Muscle of arm (tissue), 12 donors: ENCODE measurements around the gene SBF1. TPM values are rescaled to one million over a fixed set of nuclear protein-coding genes. Genes with fewer than 3 reads are reported as not detected.

ENCODE experiments used
- DNase-seq: peaks from one replicate; pipeline ENCODE4 v3.0.0-alpha.2; 2013
- polyA plus RNA-seq, 12 donors: library from polyadenylated mRNA; unstranded; fragments of 120-200 nt; gene quantifications; one replicate each; pipeline ENCODE4 v1.2.1, GENCODE V29; 2013; ENCODE audit not compliant: insufficient read length in 12 of 12

The SBF1 gene
- polyA plus RNA-seq, 12 donors: 28.1 to 48.3 (median 35.0) TPM; not detected in 1

- DNase-seq: no peak
Measured at GRCh38 chr22:50486561-50487289, 11.9 kb upstream of the SBF1 start, which contains the start of gene MIOX. MIOX (plus strand) TSS chr22:50486859; CDS start chr22:50486898, 39 bp downstream.

DNA sequence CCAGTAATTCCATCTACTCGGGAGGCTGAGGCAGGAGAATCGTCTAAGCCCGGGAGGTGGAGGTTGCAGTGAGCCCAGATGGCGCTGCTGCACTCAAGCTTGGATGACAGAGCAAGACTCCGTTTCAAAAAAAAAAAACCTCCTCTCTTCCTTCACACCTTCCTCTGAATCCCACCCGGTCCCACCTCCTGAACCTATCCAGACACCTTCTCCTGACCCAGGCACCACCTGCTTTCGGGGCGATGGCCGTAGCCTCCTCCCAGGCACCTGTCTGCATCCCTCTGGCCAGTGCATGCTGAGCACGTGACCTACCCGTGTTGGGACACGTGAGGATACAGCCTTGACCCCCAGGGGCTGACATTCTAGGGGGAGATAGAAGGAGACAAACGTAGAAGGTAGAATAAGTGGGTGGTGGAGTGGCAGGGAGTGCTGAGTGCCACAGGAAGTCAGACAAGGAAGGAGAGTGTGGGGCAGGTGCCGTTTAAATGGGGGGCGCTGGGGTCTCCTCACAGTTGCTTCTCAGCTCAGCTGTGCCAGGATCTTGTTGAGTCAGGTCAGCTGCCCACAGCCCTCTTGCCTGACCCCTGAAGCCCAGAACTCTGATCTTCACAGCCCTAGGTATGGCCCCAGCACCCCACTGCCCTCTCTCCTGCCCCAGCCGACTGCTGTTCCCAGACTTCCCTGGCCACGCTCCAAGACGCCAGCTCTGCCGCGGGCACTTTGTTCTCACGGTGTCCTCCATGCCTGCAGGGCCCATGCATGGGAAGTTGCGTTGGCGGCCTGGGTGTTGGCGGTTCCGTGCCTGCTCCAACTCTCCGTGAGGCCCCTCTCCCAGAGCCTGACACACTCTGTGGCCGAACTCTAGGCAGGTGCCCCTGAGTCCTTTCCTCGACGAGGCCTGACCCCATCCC lies 10.6 kb upstream of the SBF1 start:
- DNase-seq: no peak

- no peak for DNase-seq
Measured at GRCh38 chr22:50483977-50484853, 9.4 kb upstream of the SBF1 start.

GRCh38 chr22:50483556-50483955 lies 8.7 kb upstream of the SBF1 start:
- no peak for DNase-seq

GRCh38 chr22:50483106-50483505 lies 8.3 kb upstream of the SBF1 start:
- DNase-seq: no peak

- no peak for DNase-seq
Measured at GRCh38 chr22:50482107-50483074, 7.6 kb upstream of the SBF1 start.

DNA sequence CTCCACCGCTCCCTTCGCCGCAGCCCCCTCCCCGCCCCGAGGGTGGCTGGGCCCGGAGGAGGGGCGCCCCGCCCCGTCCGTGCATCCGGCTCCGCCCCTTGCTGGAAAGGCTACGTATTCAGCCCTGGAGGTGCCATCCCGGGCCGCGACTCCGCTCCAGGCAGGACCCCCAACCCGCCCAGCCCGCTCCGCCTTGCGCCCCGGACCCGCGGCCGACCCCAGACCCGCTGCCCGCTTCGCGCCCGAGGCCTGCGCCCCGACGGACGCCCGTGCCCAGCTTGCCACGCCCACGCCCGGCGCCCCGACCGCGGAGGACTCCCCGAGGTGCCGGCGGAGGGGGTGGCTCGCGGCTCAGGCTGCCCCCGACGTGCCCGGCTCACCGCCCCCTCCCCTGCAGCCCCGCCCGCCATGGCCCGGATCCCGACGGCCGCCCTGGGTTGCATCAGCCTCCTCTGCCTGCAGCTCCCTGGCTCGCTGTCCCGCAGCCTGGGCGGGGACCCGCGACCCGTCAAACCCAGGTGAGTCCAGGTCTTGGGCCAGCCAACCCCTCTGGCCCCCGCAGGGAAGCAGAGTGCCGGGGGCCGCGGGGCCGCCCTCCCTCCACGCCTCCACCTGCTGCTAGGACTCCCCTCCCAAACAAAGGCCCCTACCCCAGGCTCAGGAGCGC lies 6.7 kb upstream of the SBF1 start, which contains the start of gene ADM2:
Gene ADM2, plus strand, starts transcription at position 104 of the 667 bp plus-strand sequence. Its CDS starts 305 bp downstream, at position 409.
- no peak for DNase-seq

- no peak for DNase-seq
Measured at GRCh38 chr22:50481045-50481439, 6.2 kb upstream of the SBF1 start.

DNA sequence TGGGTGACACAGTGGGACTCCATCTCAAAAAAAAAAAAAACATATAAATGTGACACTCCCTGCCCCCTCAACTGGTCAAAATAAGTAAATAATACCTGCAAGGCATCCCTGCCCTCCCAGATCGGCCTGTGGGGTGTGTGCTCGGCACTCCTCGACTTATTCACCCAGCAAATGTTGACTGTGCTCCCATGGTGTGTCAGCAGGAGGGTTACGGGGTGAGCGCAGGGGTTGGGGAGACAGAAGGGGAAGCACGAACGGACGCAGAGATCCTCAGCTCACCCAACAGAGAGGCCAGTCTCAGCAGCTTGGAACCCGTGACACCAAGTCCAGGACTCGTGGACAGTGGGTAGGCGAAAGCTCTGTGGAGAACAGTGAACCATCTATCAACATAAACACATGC lies 4.9 kb upstream of the SBF1 start:
- no peak for DNase-seq

DNA sequence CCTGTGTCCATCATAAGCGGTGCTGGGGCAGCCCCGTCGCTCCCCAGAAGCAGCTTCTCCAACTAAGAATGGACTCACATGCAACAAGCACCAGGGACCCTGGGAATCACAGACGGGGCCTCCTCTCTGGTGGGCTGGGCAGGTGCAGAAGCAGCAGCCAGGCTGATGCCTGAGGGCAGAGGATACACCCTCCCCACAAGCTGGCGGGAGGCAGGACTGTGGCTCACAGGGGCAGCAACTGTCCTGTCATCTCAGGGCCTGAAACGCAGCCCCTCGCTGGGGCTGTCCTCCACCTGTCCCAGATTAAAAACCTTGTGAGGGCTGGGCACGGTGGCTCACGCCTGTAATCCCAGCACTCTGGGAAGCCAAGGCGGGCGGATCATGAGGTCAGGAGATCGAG lies 3.1 kb upstream of the SBF1 start:
- no peak for DNase-seq

GRCh38 chr22:50476868-50477267 lies 2.0 kb upstream of the SBF1 start:
- DNase-seq: no peak

DNA sequence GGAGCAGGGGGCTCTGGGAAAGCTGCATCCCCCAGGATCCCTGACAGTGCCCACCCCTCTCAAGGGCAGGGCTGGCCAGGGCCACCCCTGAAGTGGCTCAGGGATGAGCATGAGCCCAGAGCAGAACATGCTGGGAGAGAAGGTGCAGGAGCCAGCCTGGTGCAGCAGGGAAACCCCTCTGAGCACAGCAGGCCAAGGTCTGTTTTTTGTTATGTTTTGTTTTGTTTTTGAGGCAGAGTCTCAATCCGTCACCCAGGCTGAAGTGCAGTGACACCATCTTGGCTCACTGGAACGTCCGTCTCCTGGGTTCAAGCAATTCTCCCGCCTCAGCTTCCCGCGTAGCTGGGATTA lies 792 bp upstream of the SBF1 start:
- DNase-seq: no peak

DNA sequence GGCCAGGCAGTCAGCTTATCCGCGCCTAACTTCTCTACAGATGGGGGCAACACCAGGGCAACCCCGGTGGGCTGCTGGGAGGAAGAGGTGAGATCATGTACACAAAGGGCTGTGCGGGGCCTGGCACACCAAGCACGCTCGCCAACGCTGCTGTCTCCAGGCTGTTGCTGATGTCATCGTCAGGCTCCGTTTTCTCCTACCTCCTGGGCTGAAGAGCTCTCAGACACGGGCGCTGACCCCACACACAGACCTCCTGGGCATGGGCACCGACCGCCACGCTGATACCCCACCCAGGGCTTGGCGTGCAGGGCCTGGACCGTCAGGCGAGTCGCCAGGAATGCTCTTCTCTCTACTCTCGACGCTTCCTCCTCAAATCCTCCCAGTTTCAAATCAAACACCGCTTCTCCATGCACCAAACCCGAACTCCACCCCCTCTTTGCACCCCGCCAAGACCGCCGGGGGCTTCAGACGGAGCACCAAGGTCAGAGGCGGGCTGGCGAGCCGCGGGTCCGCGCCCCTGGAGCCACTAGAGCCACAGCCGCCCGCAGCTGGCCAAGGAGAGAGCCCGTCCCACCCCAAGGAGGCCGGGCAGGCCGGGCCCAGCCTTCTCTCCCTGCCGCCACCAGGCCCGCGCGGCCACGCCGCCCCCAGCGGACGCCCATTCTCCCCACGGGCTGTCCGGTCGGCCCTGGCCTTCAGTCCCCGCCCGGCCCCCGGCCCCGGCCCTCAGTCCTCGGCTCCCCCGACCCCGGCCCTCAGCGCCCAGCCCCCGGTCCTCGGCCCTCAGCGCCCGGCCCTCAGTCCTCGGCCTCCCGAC lies 772 bp downstream of the SBF1 start:
- DNase-seq: no peak

- DNase-seq: no peak
Measured at GRCh38 chr22:50473088-50473487, 1.7 kb downstream of the SBF1 start.

- no peak for DNase-seq
Measured at GRCh38 chr22:50471962-50472361, 2.9 kb downstream of the SBF1 start.

GRCh38 chr22:50471197-50471847 lies 3.5 kb downstream of the SBF1 start:
- DNase-seq: no peak

DNA sequence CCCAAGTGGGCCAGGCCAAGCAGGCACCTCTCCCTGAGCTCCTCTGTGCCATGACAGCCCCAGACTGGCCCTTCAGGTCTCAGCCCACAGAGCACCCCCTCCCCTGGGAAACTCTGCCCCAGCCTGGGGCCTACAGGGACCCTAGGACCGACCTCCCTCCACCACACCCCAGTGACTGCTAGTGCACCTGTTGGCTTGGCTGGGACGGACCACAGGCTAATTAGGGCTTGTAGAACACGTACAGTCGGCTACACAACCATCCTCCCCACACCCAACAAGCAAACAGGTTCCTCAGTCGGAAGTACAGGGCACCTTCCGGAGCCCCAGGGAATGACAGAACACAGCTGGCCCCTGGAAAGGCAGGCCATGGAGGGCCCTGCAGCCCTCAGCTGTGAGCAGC lies 4.3 kb downstream of the SBF1 start:
- no peak for DNase-seq
